Keratinocyte (primary cell): ENCODE results near the gene TMEM139. TPM values are rescaled to one million over a fixed set of nuclear protein-coding genes. Genes with fewer than 3 reads are reported as not detected.

Source experiments
- DNase-seq: peaks from one replicate; pipeline ENCODE4 v3.0.0-alpha.2; 2011; ENCODE audit warnings: low read depth, missing footprints, low spot score
- FAIRE-seq: peaks from 2 replicates; lab custom pipeline; 2011; peaks lifted over from hg19 to GRCh38; lab: Jason Lieb, UNC
- H2AFZ ChIP-seq: 2 replicates; pipeline ENCODE4 v1.6.0; 2012; ENCODE audit warnings: low read length, control low read depth, inconsistent platforms; ENCODE audit not compliant: control insufficient read depth
- H3K27ac ChIP-seq: 2 replicates; pipeline ENCODE4 v1.5.1; 2011; ENCODE audit warnings: low read length; ENCODE audit not compliant: control insufficient read depth, insufficient read depth
- H3K27me3 ChIP-seq: 3 replicates; pipeline ENCODE4 v1.6.0; 2011; ENCODE audit warnings: low read length; ENCODE audit not compliant: control insufficient read depth, insufficient read depth; ENCODE audit errors: extremely low read depth
- H3K36me3 ChIP-seq, 2 experiments: 2 replicates in 1 of 2; 3 replicates in 1 of 2; pipeline ENCODE4 v1.5.1; 2011; ENCODE audit warnings: low read length in 2 of 2, mild to moderate bottlenecking in 1 of 2; ENCODE audit not compliant: control insufficient read depth in 2 of 2, insufficient read depth in 2 of 2; ENCODE audit errors: extremely low read depth in 1 of 2
- H3K4me1 ChIP-seq: 3 replicates; pipeline ENCODE4 v1.5.1; 2011; ENCODE audit warnings: low read length; ENCODE audit not compliant: control insufficient read depth, insufficient read depth; ENCODE audit errors: extremely low read depth
- H3K4me2 ChIP-seq: 3 replicates; pipeline ENCODE4 v1.6.0; 2011; ENCODE audit warnings: low read depth, low read length; ENCODE audit not compliant: control insufficient read depth, insufficient read depth; ENCODE audit errors: extremely low read depth
- H3K4me3 ChIP-seq, 3 experiments: fragments of 200-600 bp in 1 of 3; sonication (generic) in 1 of 3; 2 replicates in 2 of 3; 3 replicates in 1 of 3; pipeline ENCODE4 v1.5.1; 2011 to 2016; ENCODE audit warnings: low read length in 3 of 3, mild to moderate bottlenecking in 3 of 3, control low read depth in 2 of 3, inconsistent platforms in 1 of 3, low read depth in 1 of 3, mixed read lengths in 1 of 3, mixed run types in 1 of 3, moderate library complexity in 1 of 3; ENCODE audit not compliant: control insufficient read depth in 2 of 3, insufficient read depth in 2 of 3; ENCODE audit errors: extremely low read depth in 1 of 3
- H3K79me2 ChIP-seq: 2 replicates; pipeline ENCODE4 v1.6.0; 2012; ENCODE audit warnings: low read length; ENCODE audit not compliant: control insufficient read depth, insufficient read depth
- H3K9ac ChIP-seq: 3 replicates; pipeline ENCODE4 v1.6.0; 2011; ENCODE audit warnings: low read length; ENCODE audit not compliant: control insufficient read depth, insufficient read depth; ENCODE audit errors: extremely low read depth
- H3K9me1 ChIP-seq: 3 replicates; pipeline ENCODE4 v1.6.0; 2011; ENCODE audit warnings: low read length; ENCODE audit not compliant: control insufficient read depth, insufficient read depth; ENCODE audit errors: extremely low read depth
- H3K9me3 ChIP-seq: 2 replicates; pipeline ENCODE4 v1.5.1; 2012; ENCODE audit warnings: low read depth, low read length; ENCODE audit not compliant: control insufficient read depth
- H4K20me1 ChIP-seq: 3 replicates; pipeline ENCODE4 v1.6.0; 2011; ENCODE audit warnings: low read length; ENCODE audit not compliant: control insufficient read depth, insufficient read depth; ENCODE audit errors: extremely low read depth
- CTCF ChIP-seq, 3 experiments: IDR thresholded peaks in 1 of 3; conservative IDR thresholded peaks in 1 of 3; optimal IDR thresholded peaks in 1 of 3; 2 replicates in 2 of 3; 3 replicates in 1 of 3; pipeline versions ENCODE3 to v1.5.1; 2011; ENCODE audit warnings: low read length in 3 of 3, mild to moderate bottlenecking in 3 of 3, moderate library complexity in 2 of 3, control low read depth in 1 of 3, inconsistent platforms in 1 of 3; ENCODE audit not compliant: insufficient read depth in 2 of 3; ENCODE audit errors: extremely low read depth in 1 of 3
- EZH2 ChIP-seq: IDR thresholded peaks from one replicate; pipeline ENCODE4 v1.6.1; 2012; ENCODE audit warnings: inconsistent platforms, mild to moderate bottlenecking, low read length, moderate library complexity
- dilution Hi-C: fragments of 300-500 bp; cut with MboI; formaldehyde crosslinking; loops from one replicate; pipeline ENCODE4 v1.7.0; 2020; ENCODE audit warnings: low sequenced_read_pairs; ENCODE audit not compliant: extremely low pct_ligation_motif_present
- polyA plus RNA-seq, 5 experiments: library from polyadenylated mRNA; depleted of rRNA in 3 of 5; stranded (reverse) in 3 of 5; stranded (forward) in 1 of 5; unstranded in 1 of 5; fragments of >200 nt; gene quantifications; 1 replicate in 1 of 5; 2 replicates in 3 of 5; 3 replicates in 1 of 5; pipeline versions ENCODE4 v1.2.1 to v1.2.3, GENCODE V29; 2011 to 2012; ENCODE audit warnings: missing spikeins in 2 of 5, low read depth in 1 of 5, low replicate concordance in 1 of 5

Gene TMEM139
- polyA plus RNA-seq, 1 donor (not counting 4 experiments of a cell fraction or from before 2014, with no cell fraction given): 22.3 TPM

GRCh38 chr7:143238289-143238980, 46.3 kb upstream of the TMEM139 start:
- no peaks in the 10 kb centered on the region for H3K36me3 ChIP-seq
- H3K79me2 ChIP-seq: no peaks in the 10 kb centered on the region
- H4K20me1 ChIP-seq: no peaks in the 10 kb centered on the region
- no peak overlapping the region for H3K4me3 ChIP-seq
- FAIRE-seq (no peak), DNase-seq (no peak)
- no peaks in the 10 kb centered on the region for H3K4me1 ChIP-seq
- no peaks in the 10 kb centered on the region for H3K9me3 ChIP-seq
- no peak overlapping the region for H3K27ac ChIP-seq
- no peaks in the 10 kb centered on the region for H3K9me1 ChIP-seq
- no peak overlapping the region for H2AFZ ChIP-seq
- dilution Hi-C loops: no loop called here
- H3K27me3 ChIP-seq: no peaks in the 10 kb centered on the region
- no peak for TF ChIP-seq CTCF (optimal IDR thresholded peaks at IDR 0.05 in 1 of 3, IDR thresholded peaks at IDR 0.05 in 1 of 3, conservative IDR thresholded peaks at IDR 0.05 in 1 of 3; ENCODE audit: extremely low read depth in 1 of 3, insufficient read depth in 2 of 3, low read length in 3 of 3)
- TF ChIP-seq EZH2: no peak
- no peak overlapping the region for H3K4me2 ChIP-seq
- no peak overlapping the region for H3K9ac ChIP-seq

GRCh38 chr7:143239813-143240212, 44.9 kb upstream of the TMEM139 start:
- H3K9me3 ChIP-seq: no peaks in the 10 kb centered on the region
- H3K9me1 ChIP-seq: no peaks in the 10 kb centered on the region
- no peak for DNase-seq
- H3K4me1 ChIP-seq: no peaks in the 10 kb centered on the region
- H3K79me2 ChIP-seq: no peaks in the 10 kb centered on the region
- no peak overlapping the region for H3K4me3 ChIP-seq
- TF ChIP-seq EZH2: no peak
- TF ChIP-seq CTCF (optimal IDR thresholded peaks at IDR 0.05 in 1 of 3, IDR thresholded peaks at IDR 0.05 in 1 of 3, conservative IDR thresholded peaks at IDR 0.05 in 1 of 3; ENCODE audit: extremely low read depth in 1 of 3, insufficient read depth in 2 of 3, low read length in 3 of 3): no peak
- no peak overlapping the region for H2AFZ ChIP-seq
- no peak for FAIRE-seq
- H4K20me1 ChIP-seq: no peaks in the 10 kb centered on the region
- no peak overlapping the region for H3K4me2 ChIP-seq
- H3K27me3 ChIP-seq: no peaks in the 10 kb centered on the region
- no peaks in the 10 kb centered on the region for H3K36me3 ChIP-seq
- dilution Hi-C loops: no loop called here
- no peak overlapping the region for H3K27ac ChIP-seq
- no peak overlapping the region for H3K9ac ChIP-seq
